H1 (cell line): ENCODE data around the gene MBOAT1. TPM values are rescaled to one million over a fixed set of nuclear protein-coding genes. Genes with fewer than 3 reads are reported as not detected.
A peak's percentile ranks its signal among the peaks of the same experiment; 100 is the strongest.

Experiments used
- CTCF ChIA-PET: fragments of 300-600 bp; sonication (Branson Sonifier 250); formaldehyde crosslinking; loops from one replicate; lab custom pipeline; 2021; ENCODE audit not compliant: partially characterized antibody; lab: Charles Lee
- POLR2A ChIA-PET: fragments of 300-600 bp; sonication (Branson Sonifier 250); formaldehyde crosslinking; loops from one replicate; lab custom pipeline; 2021; ENCODE audit warnings: inconsistent platforms; ENCODE audit not compliant: partially characterized antibody; lab: Charles Lee
- DNase-seq, 2 experiments: peaks; one replicate each; pipeline versions ENCODE4 v3.0.0 to v3.0.0-alpha.2; 2010 to 2022; ENCODE audit warnings: low spot score in 2 of 2, low read depth in 1 of 2, mixed read lengths in 1 of 2
- FAIRE-seq: peaks from 2 replicates; lab custom pipeline; 2011; peaks lifted over from hg19 to GRCh38; lab: Jason Lieb, UNC
- H2AFZ ChIP-seq: 2 replicates; pipeline ENCODE4 v1.8.1; 2012; ENCODE audit warnings: low read length, inconsistent platforms
- H2AK5ac ChIP-seq: 2 replicates; pipeline ENCODE4 v1.6.1; 2013; ENCODE audit warnings: low read depth, low read length
- H2BK120ac ChIP-seq: replicated peaks from 2 replicates; pipeline ENCODE3; 2013; ENCODE audit warnings: low read depth, low read length, inconsistent platforms
- H2BK12ac ChIP-seq: 2 replicates; pipeline ENCODE4 v1.6.1; 2013; ENCODE audit warnings: low read depth, low read length
- H2BK15ac ChIP-seq: 2 replicates; pipeline ENCODE4 v1.6.1; 2013; ENCODE audit warnings: low read length
- H2BK20ac ChIP-seq: 2 replicates; pipeline ENCODE4 v1.6.1; 2013; ENCODE audit warnings: low read length
- H2BK5ac ChIP-seq: 2 replicates; pipeline ENCODE4 v1.6.1; 2013; ENCODE audit warnings: low read depth, low read length
- H3K14ac ChIP-seq: 2 replicates; pipeline ENCODE4 v1.6.1; 2013; ENCODE audit warnings: inconsistent platforms; ENCODE audit not compliant: insufficient read length
- H3K18ac ChIP-seq: 2 replicates; pipeline ENCODE4 v1.6.1; 2013; ENCODE audit warnings: low read length; ENCODE audit errors: extremely low read depth
- H3K23ac ChIP-seq: 2 replicates; pipeline ENCODE4 v1.6.1; 2013; ENCODE audit warnings: inconsistent platforms; ENCODE audit not compliant: insufficient read length
- H3K23me2 ChIP-seq: 2 replicates; pipeline ENCODE4 v1.6.1; 2013; ENCODE audit warnings: low read depth, low read length
- H3K27ac ChIP-seq: 2 replicates; pipeline ENCODE4 v1.6.1; 2011; ENCODE audit warnings: low read depth, low read length, inconsistent platforms
- H3K27me3 ChIP-seq, 4 experiments: replicated peaks in 1 of 4; 1 replicate in 1 of 4; 2 replicates in 3 of 4; pipeline versions ENCODE4 v1.6.1 to v1.8.1; 2011 to 2013; ENCODE audit warnings: low read length in 3 of 4, mild to moderate bottlenecking in 3 of 4, inconsistent platforms in 2 of 4, mixed read lengths in 2 of 4, moderate library complexity in 1 of 4; ENCODE audit not compliant: control insufficient read depth in 3 of 4, insufficient read depth in 3 of 4; ENCODE audit errors: extremely low read depth in 1 of 4
- H3K36me3 ChIP-seq, 4 experiments: 2 replicates each; pipeline versions ENCODE4 v1.6.1 to v1.8.1; 2011 to 2013; ENCODE audit warnings: mild to moderate bottlenecking in 4 of 4, low read length in 3 of 4, moderate library complexity in 2 of 4, control low read depth in 1 of 4, inconsistent platforms in 1 of 4; ENCODE audit not compliant: insufficient read depth in 4 of 4, control insufficient read depth in 2 of 4
- H3K4ac ChIP-seq: replicated peaks from 2 replicates; pipeline ENCODE3; 2013; ENCODE audit warnings: low read length, low read depth, mixed read lengths, inconsistent platforms; ENCODE audit not compliant: insufficient read length
- H3K4me1 ChIP-seq, 4 experiments: replicated peaks in 1 of 4; 1 replicate in 1 of 4; 2 replicates in 3 of 4; pipeline versions ENCODE4 v1.6.1 to v1.8.1; 2011 to 2013; ENCODE audit warnings: low read length in 3 of 4, inconsistent platforms in 2 of 4, mixed read lengths in 1 of 4; ENCODE audit not compliant: insufficient read depth in 4 of 4, control insufficient read depth in 3 of 4
- H3K4me2 ChIP-seq, 2 experiments: 2 replicates each; pipeline versions ENCODE4 v1.6.1 to v1.8.1; 2011 to 2013; ENCODE audit warnings: low read depth in 2 of 2, low read length in 2 of 2, control low read depth in 1 of 2, inconsistent platforms in 1 of 2, mild to moderate bottlenecking in 1 of 2; ENCODE audit not compliant: insufficient read depth in 1 of 2
- H3K4me3 ChIP-seq, 4 experiments: fragments of 200-600, 300-600 bp in 1 of 4; sonication (generic), shearing (Covaris generic), sonication (Bioruptor Twin) in 1 of 4; 2 replicates each; pipeline versions ENCODE4 v1.5.1 to v1.8.1; 2011 to 2016; ENCODE audit warnings: low read length in 4 of 4, low read depth in 3 of 4, control low read depth in 2 of 4, inconsistent platforms in 2 of 4, mild to moderate bottlenecking in 2 of 4, mixed read lengths in 1 of 4, moderate library complexity in 1 of 4; ENCODE audit not compliant: insufficient read depth in 2 of 4; ENCODE audit errors: extremely low read depth in 1 of 4
- H3K56ac ChIP-seq: replicated peaks from 2 replicates; pipeline ENCODE3; 2013; ENCODE audit warnings: low read depth, mild to moderate bottlenecking, mixed read lengths, low read length, inconsistent platforms; ENCODE audit not compliant: insufficient read length
- H3K79me1 ChIP-seq: 2 replicates; pipeline ENCODE4 v1.6.1; 2013; ENCODE audit warnings: low read depth, low read length, control low read depth
- H3K79me2 ChIP-seq, 2 experiments: 2 replicates each; pipeline versions ENCODE4 v1.6.1 to v1.8.1; 2012 to 2013; ENCODE audit warnings: low read length in 2 of 2, mild to moderate bottlenecking in 2 of 2, inconsistent platforms in 1 of 2; ENCODE audit not compliant: insufficient read depth in 2 of 2, control insufficient read depth in 1 of 2
- H3K9ac ChIP-seq, 4 experiments: replicated peaks in 1 of 4; 1 replicate in 1 of 4; 2 replicates in 3 of 4; pipeline versions ENCODE4 v1.6.1 to v1.8.1; 2011 to 2013; ENCODE audit warnings: low read depth in 3 of 4, low read length in 3 of 4, control low read depth in 2 of 4, mild to moderate bottlenecking in 2 of 4, moderate library complexity in 2 of 4, inconsistent platforms in 1 of 4; ENCODE audit errors: extremely low read depth in 1 of 4
- H3K9me3 ChIP-seq, 2 experiments: 2 replicates each; pipeline versions ENCODE4 v1.6.1 to v1.8.1; 2012 to 2013; ENCODE audit warnings: mild to moderate bottlenecking in 2 of 2, moderate library complexity in 2 of 2, control low read depth in 1 of 2, inconsistent platforms in 1 of 2, low read depth in 1 of 2, low read length in 1 of 2, mixed read lengths in 1 of 2; ENCODE audit not compliant: insufficient read depth in 2 of 2
- H4K20me1 ChIP-seq, 2 experiments: replicated peaks in 1 of 2; 2 replicates each; pipeline versions ENCODE3 to v1.8.1; 2011 to 2013; ENCODE audit warnings: inconsistent platforms in 2 of 2, low read length in 2 of 2, mild to moderate bottlenecking in 1 of 2; ENCODE audit not compliant: insufficient read depth in 2 of 2, control insufficient read depth in 1 of 2
- H4K5ac ChIP-seq: 2 replicates; pipeline ENCODE4 v1.6.1; 2013; ENCODE audit warnings: low read length, low read depth, mixed read lengths, inconsistent platforms; ENCODE audit not compliant: insufficient read length
- H4K8ac ChIP-seq: 2 replicates; pipeline ENCODE4 v1.8.0; 2013; ENCODE audit warnings: mild to moderate bottlenecking, moderate library complexity, low read length, inconsistent platforms; ENCODE audit not compliant: insufficient read depth; ENCODE audit errors: extremely low read depth
- H4K91ac ChIP-seq: replicated peaks from 2 replicates; pipeline ENCODE3; 2013; ENCODE audit warnings: low read length, mixed read lengths, inconsistent platforms; ENCODE audit not compliant: insufficient read length
- BCL11A ChIP-seq, 2 experiments: IDR thresholded peaks; one replicate each; pipeline ENCODE4 v1.6.1; 2011; ENCODE audit warnings: low read depth in 2 of 2, low read length in 2 of 2, mild to moderate bottlenecking in 2 of 2
- CEBPB ChIP-seq: IDR thresholded peaks from 2 replicates; pipeline ENCODE4 v1.6.1; 2012; ENCODE audit warnings: low read depth, low read length
- CHD2 ChIP-seq: IDR thresholded peaks from 2 replicates; pipeline ENCODE4 v1.6.1; 2012; ENCODE audit warnings: low read length, improper control_type of control experiment
- PHF8 ChIP-seq: fragments of 200-600 bp; sonication (generic); conservative IDR thresholded peaks from 2 replicates; pipeline ENCODE4 v1.7.1; 2012; ENCODE audit warnings: low read depth, mild to moderate bottlenecking, inconsistent platforms, low read length, moderate library complexity
- POLR2A ChIP-seq, 2 experiments: IDR thresholded peaks; 1 replicate in 1 of 2; 2 replicates in 1 of 2; pipeline ENCODE4 v1.6.1; 2011; ENCODE audit warnings: low read depth in 2 of 2, low read length in 2 of 2, mild to moderate bottlenecking in 2 of 2; ENCODE audit errors: control extremely low read depth in 1 of 2
- RNF2 ChIP-seq: fragments of 200-900, 300-1000 bp; sonication (generic); IDR thresholded peaks from 2 replicates; pipeline ENCODE4 v1.7.1; 2016; ENCODE audit warnings: borderline replicate concordance, low read depth, mild to moderate bottlenecking, antibody characterized with exemption, low read length; ENCODE audit not compliant: poor library complexity, severe bottlenecking; ENCODE audit errors: missing control alignments
- SIN3A ChIP-seq, 2 experiments: IDR thresholded peaks in 1 of 2; conservative IDR thresholded peaks in 1 of 2; 2 replicates each; pipeline ENCODE4 v1.6.1; 2011 to 2012; ENCODE audit warnings: low read length in 2 of 2, improper control_type of control experiment in 1 of 2, low read depth in 1 of 2, mild to moderate bottlenecking in 1 of 2
- SIX5 ChIP-seq: IDR thresholded peaks from 2 replicates; pipeline ENCODE4 v1.6.1; 2011; ENCODE audit warnings: mild to moderate bottlenecking, low read depth, low read length
- SP1 ChIP-seq: IDR thresholded peaks from 2 replicates; pipeline ENCODE4 v1.6.1; 2011; ENCODE audit warnings: low read depth, low read length
- SP2 ChIP-seq: IDR thresholded peaks from 2 replicates; pipeline ENCODE4 v1.6.1; 2012; ENCODE audit warnings: mild to moderate bottlenecking, low read length, inconsistent platforms
- SRF ChIP-seq: IDR thresholded peaks from 2 replicates; pipeline ENCODE4 v1.6.1; 2011; ENCODE audit warnings: mild to moderate bottlenecking, low read depth, low read length, moderate library complexity
- SUZ12 ChIP-seq: fragments of 200-600 bp; sonication (generic); IDR thresholded peaks from 2 replicates; pipeline ENCODE4 v1.6.1; 2012; ENCODE audit warnings: mild to moderate bottlenecking, inconsistent platforms, low read length, moderate library complexity, mixed read lengths
- WGBS, 2 experiments: shearing (Covaris generic) in 1 of 2; methylation state at CpG; one replicate each; pipeline versions ENCODE4 v1.1.6 to v1.1.7; 2013 to 2015; ENCODE audit warnings: low lambda C conversion rate in 2 of 2, mixed read lengths in 2 of 2, inconsistent platforms in 1 of 2, low coverage in 1 of 2, missing lambda C conversion rate in 1 of 2; ENCODE audit not compliant: insufficient replicate concordance in 2 of 2, insufficient coverage in 1 of 2, insufficient read length in 1 of 2; ENCODE audit errors: extremely low coverage in 1 of 2, missing lambda C conversion rate in 1 of 2; 5-methylcytosine and 5-hydroxymethylcytosine counted together
- polyA plus RNA-seq, 7 experiments: library from polyadenylated mRNA; depleted of rRNA in 3 of 7; stranded (reverse) in 5 of 7; unstranded in 2 of 7; fragments of >200 nt in 5 of 7; fragments of 200-250 nt in 2 of 7; gene quantifications; 1 replicate in 5 of 7; 2 replicates in 1 of 7; 4 replicates in 1 of 7; pipeline versions ENCODE4 v1.2.1 to v1.2.3, GENCODE V29; 2011 to 2013; ENCODE audit warnings: missing spikeins in 2 of 7, mixed read lengths in 2 of 7
- total RNA-seq: library from RNA; stranded (reverse); fragmentation: NEBNext Ultra II Directional; extraction: Animal tissue kit (Norgen Biotek cat#: 25700); gene quantifications from 2 replicates; pipeline ENCODE4 v1.2.1, GENCODE V29; 2021
- TF ChIP-seq, protein P1 (sequence below): IDR thresholded peaks from 2 replicates; pipeline ENCODE4 v1.6.1; 2011; ENCODE audit warnings: low read depth, mild to moderate bottlenecking, low read length; ENCODE audit not compliant: insufficient read depth

The MBOAT1 gene
- total and polyA plus RNA-seq, 2 of the 8 experiments (the other 6 are each of a cell fraction or from before 2014, with no cell fraction given), result 4.9 to 19.5 TPM

DNA sequence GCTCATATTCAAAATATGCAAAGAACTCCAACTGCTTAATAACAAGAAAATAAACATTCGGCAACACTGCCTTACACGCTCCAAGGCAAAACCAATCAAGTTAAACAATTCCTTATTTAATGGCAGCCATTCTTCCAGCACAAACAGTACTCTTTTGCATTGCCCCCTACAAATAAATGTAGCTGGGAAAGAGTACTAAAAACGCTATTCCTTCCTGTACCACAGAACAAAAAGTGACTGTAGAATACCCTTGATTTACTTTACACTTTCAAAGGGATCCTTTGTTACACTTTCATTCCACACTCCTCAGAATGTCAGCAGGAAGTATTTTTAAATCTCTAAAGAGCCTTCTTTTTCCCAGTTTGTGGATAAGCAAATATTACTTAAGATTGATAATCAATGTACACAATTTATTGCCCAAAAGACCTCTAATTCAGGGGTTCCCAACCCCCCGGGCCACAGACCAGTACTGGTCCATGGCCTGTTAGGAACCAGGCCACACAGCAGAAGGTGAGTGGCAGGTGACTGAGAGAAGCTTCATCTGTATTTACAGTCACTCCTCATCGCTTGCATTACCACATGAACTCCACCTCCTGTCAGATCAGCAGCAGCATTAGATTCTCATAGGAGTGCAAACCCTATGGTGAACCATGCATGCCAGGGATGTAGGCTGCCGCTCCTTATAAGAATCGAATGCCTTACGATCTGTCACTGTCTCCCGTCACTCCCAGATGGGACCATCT lies 51.6 kb downstream of the MBOAT1 start:
- peaks cover 0 to 12% (median 2%) of the 10 kb centered on the region in 4 experiments; a peak in 2 of 7 replicates for H3K4me1 ChIP-seq
- TF ChIP-seq CHD2 (no peak), RNF2 (no peak), POLR2A (IDR thresholded peaks at IDR 0.05; ENCODE audit: control extremely low read depth in 1 of 2, low read depth in 2 of 2, low read length in 2 of 2) (no peak), SIX5 (no peak), SP2 (no peak), SRF (no peak), SP1 (no peak), BCL11A (IDR thresholded peaks at IDR 0.05; ENCODE audit: low read depth in 2 of 2, low read length in 2 of 2) (no peak), PHF8 (no peak), SIN3A (conservative IDR thresholded peaks at IDR 0.05 in 1 of 2, IDR thresholded peaks at IDR 0.05 in 1 of 2; ENCODE audit: low read depth in 1 of 2, low read length in 2 of 2) (no peak), CEBPB (no peak), SUZ12 (no peak)
- TF ChIP-seq, protein P1, sequence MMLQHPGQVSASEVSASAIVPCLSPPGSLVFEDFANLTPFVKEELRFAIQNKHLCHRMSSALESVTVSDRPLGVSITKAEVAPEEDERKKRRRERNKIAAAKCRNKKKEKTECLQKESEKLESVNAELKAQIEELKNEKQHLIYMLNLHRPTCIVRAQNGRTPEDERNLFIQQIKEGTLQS, result no peak
- no peak overlapping the region for H3K23ac ChIP-seq
- no peaks in the 10 kb centered on the region for H3K23me2 ChIP-seq
- H3K14ac ChIP-seq, result no peak overlapping the region
- ChIA-PET POLR2A (no interaction called here), CTCF (interaction anchor here (1.7 kb wide), 1 partner anchor 22 kb away, joined by 5 read pairs; no protein-coding TSS in a partner anchor)
- no peaks in the 10 kb centered on the region for H3K9me3 ChIP-seq
- no peak overlapping the region for H2BK120ac ChIP-seq
- no peak overlapping the region for H3K4me3 ChIP-seq
- no peak overlapping the region for H3K18ac ChIP-seq
- DNase-seq (peak in 1 of 2 experiments; percentile 45), FAIRE-seq (no peak)
- no peak overlapping the region for H4K91ac ChIP-seq
- peaks cover 0 to 8% of the 10 kb centered on the region in 2 experiments; a peak in 2 of 4 replicates for H3K79me2 ChIP-seq
- H3K36me3 ChIP-seq, result no peaks in the 10 kb centered on the region
- H3K4ac ChIP-seq, result no peak overlapping the region
- H4K20me1 ChIP-seq, result no peaks in the 10 kb centered on the region
- H4K8ac ChIP-seq, result no peak overlapping the region
- H2AK5ac ChIP-seq, result no peak overlapping the region
- WGBS, 2 experiments, result 77% methylated on average over 9 of the region's 9 CpGs; no CpG with 5 or more reads in 1 of the 2 experiments
- H3K9ac ChIP-seq, result no peak overlapping the region
- no peak overlapping the region for H2BK5ac ChIP-seq
- no peak overlapping the region for H2BK15ac ChIP-seq
- H2BK12ac ChIP-seq, result no peak overlapping the region
- H3K27ac ChIP-seq, result no peak overlapping the region
- no peaks in the 10 kb centered on the region; the same call in 1 of the 2 replicates for H3K79me1 ChIP-seq
- H3K27me3 ChIP-seq, result no peaks in the 10 kb centered on the region
- H2AFZ ChIP-seq, result no peak overlapping the region
- no peak overlapping the region for H2BK20ac ChIP-seq
- H3K56ac ChIP-seq, result no peak overlapping the region
- H3K4me2 ChIP-seq, result no peak overlapping the region
- H4K5ac ChIP-seq, result no peak overlapping the region
